Endothelial cell (in vitro differentiated cells): ENCODE results near the gene PLCG1. TPM values are rescaled to one million over a fixed set of nuclear protein-coding genes. Genes with fewer than 3 reads are reported as not detected.
A peak's percentile ranks its signal among the peaks of the same experiment; 100 is the strongest.

Experiments
- DNase-seq: peaks from one replicate; pipeline ENCODE4 v3.0.0; 2021; ENCODE audit warnings: low spot score
- H3K27ac Mint-ChIP-seq: one replicate; pipeline ENCODE4 v1.8.0; 2021; ENCODE audit warnings: mixed read lengths, inconsistent platforms; ENCODE audit not compliant: unreplicated experiment
- H3K27me3 Mint-ChIP-seq: one replicate; pipeline ENCODE4 v1.8.0; 2021; ENCODE audit warnings: mild to moderate bottlenecking, moderate library complexity, mixed read lengths, inconsistent platforms; ENCODE audit not compliant: unreplicated experiment
- H3K36me3 Mint-ChIP-seq: one replicate; pipeline ENCODE4 v1.8.0; 2021; ENCODE audit warnings: mild to moderate bottlenecking, low read depth, mixed read lengths, inconsistent platforms; ENCODE audit not compliant: unreplicated experiment
- H3K4me1 Mint-ChIP-seq: one replicate; pipeline ENCODE4 v1.8.0; 2021; ENCODE audit warnings: mild to moderate bottlenecking, mixed read lengths, inconsistent platforms; ENCODE audit not compliant: unreplicated experiment
- H3K4me3 Mint-ChIP-seq: one replicate; pipeline ENCODE4 v1.8.0; 2021; ENCODE audit warnings: mild to moderate bottlenecking, mixed read lengths, inconsistent platforms; ENCODE audit not compliant: unreplicated experiment
- H3K9me3 Mint-ChIP-seq: one replicate; pipeline ENCODE4 v1.8.0; 2021; ENCODE audit warnings: mixed read lengths, inconsistent platforms; ENCODE audit not compliant: unreplicated experiment
- total RNA-seq: library from RNA; stranded (reverse); fragmentation: NEBNext Ultra II Directional; extraction: Animal tissue kit (Norgen Biotek cat#: 25700); gene quantifications from one replicate; pipeline ENCODE4 v1.2.1, GENCODE V29; 2021; ENCODE audit not compliant: unreplicated experiment
- TF ChIP-seq, protein P1 (sequence below): fragments of 200-600 bp; sonication (generic); IDR thresholded peaks from one replicate; pipeline ENCODE4 v1.5.0; 2021; ENCODE audit warnings: antibody characterized with exemption; ENCODE audit not compliant: unreplicated experiment

PLCG1 gene
- total RNA-seq, 1 donor from 2014 or later = 456 TPM

- H3K36me3 Mint-ChIP-seq = peaks cover 70% of the 10 kb centered on the region
- TF ChIP-seq, protein P1, sequence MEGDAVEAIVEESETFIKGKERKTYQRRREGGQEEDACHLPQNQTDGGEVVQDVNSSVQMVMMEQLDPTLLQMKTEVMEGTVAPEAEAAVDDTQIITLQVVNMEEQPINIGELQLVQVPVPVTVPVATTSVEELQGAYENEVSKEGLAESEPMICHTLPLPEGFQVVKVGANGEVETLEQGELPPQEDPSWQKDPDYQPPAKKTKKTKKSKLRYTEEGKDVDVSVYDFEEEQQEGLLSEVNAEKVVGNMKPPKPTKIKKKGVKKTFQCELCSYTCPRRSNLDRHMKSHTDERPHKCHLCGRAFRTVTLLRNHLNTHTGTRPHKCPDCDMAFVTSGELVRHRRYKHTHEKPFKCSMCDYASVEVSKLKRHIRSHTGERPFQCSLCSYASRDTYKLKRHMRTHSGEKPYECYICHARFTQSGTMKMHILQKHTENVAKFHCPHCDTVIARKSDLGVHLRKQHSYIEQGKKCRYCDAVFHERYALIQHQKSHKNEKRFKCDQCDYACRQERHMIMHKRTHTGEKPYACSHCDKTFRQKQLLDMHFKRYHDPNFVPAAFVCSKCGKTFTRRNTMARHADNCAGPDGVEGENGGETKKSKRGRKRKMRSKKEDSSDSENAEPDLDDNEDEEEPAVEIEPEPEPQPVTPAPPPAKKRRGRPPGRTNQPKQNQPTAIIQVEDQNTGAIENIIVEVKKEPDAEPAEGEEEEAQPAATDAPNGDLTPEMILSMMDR = no peak
- peaks cover 6% of the 10 kb centered on the region for H3K4me1 Mint-ChIP-seq
- DNase-seq = no peak
- H3K9me3 Mint-ChIP-seq = no peaks in the 10 kb centered on the region
- no peak overlapping the region for H3K4me3 Mint-ChIP-seq
- peak overlapping the region; percentile 61 for H3K27ac Mint-ChIP-seq
- peaks cover 31% of the 10 kb centered on the region for H3K27me3 Mint-ChIP-seq
Measured at GRCh38 chr20:41167481-41168253, 30.3 kb downstream of the PLCG1 start.

GRCh38 chr20:41168281-41169161 is 31.2 kb downstream of the PLCG1 start:
- H3K4me1 Mint-ChIP-seq = peaks cover 6% of the 10 kb centered on the region
- TF ChIP-seq, protein P1 = no peak
- H3K27me3 Mint-ChIP-seq = peaks cover 34% of the 10 kb centered on the region
- no peaks in the 10 kb centered on the region for H3K9me3 Mint-ChIP-seq
- peaks cover 72% of the 10 kb centered on the region for H3K36me3 Mint-ChIP-seq
- no peak for DNase-seq
- no peak overlapping the region for H3K4me3 Mint-ChIP-seq
- H3K27ac Mint-ChIP-seq = no peak overlapping the region

GRCh38 chr20:41169162-41169690 is 31.9 kb downstream of the PLCG1 start:
- no peak overlapping the region for H3K4me3 Mint-ChIP-seq
- H3K27ac Mint-ChIP-seq = no peak overlapping the region
- peaks cover 70% of the 10 kb centered on the region for H3K36me3 Mint-ChIP-seq
- H3K9me3 Mint-ChIP-seq = no peaks in the 10 kb centered on the region
- H3K27me3 Mint-ChIP-seq = peaks cover 36% of the 10 kb centered on the region
- DNase-seq = no peak
- TF ChIP-seq, protein P1 = no peak
- H3K4me1 Mint-ChIP-seq = peaks cover 6% of the 10 kb centered on the region

- Mint-ChIP-seq H3K27ac (no peak overlapping the region), H3K9me3 (no peaks in the 10 kb centered on the region), H3K4me3 (peak overlapping the region; percentile 25), H3K27me3 (peaks cover 31% of the 10 kb centered on the region), H3K4me1 (peaks cover 6% of the 10 kb centered on the region), H3K36me3 (peaks cover 71% of the 10 kb centered on the region)
- no peak for DNase-seq
- TF ChIP-seq, protein P1 = no peak
Measured at GRCh38 chr20:41169791-41170351, 32.5 kb downstream of the PLCG1 start.
